SK-N-SH treated with all-trans-retinoic acid at 6 μM for 48 hours (cell line): Measurements from ENCODE around the gene CHRND.

Source experiments
- ARNTL ChIP-seq: fragments of 450-650 bp; formaldehyde crosslinking; IDR thresholded peaks from 2 replicates; pipeline ENCODE4 v1.5.0; 2020; ENCODE audit warnings: low read depth, mild to moderate bottlenecking, moderate library complexity, borderline replicate concordance
- ESRRG ChIP-seq: fragments of 250-450 bp; sonication (Bioruptor Pico); IDR thresholded peaks from 2 replicates; pipeline ENCODE4 v1.6.1; 2021; ENCODE audit warnings: mild to moderate bottlenecking
- RARB ChIP-seq: fragments of 250-450 bp; sonication (Bioruptor Pico); IDR thresholded peaks from 2 replicates; pipeline ENCODE4 v1.8.0; 2021; ENCODE audit warnings: mild to moderate bottlenecking, moderate library complexity
- ZFP3 ChIP-seq: fragments of 250-450 bp; sonication (Bioruptor Pico); IDR thresholded peaks from 2 replicates; pipeline ENCODE4 v1.5.0; 2020; ENCODE audit warnings: mild to moderate bottlenecking, moderate library complexity
- ZNF8 ChIP-seq: fragments of 450-650 bp; formaldehyde crosslinking; IDR thresholded peaks from 2 replicates; pipeline ENCODE4 v1.5.0; 2020; ENCODE audit warnings: mild to moderate bottlenecking, moderate library complexity
- TF ChIP-seq, protein P1 (sequence below): fragments of 250-450 bp; sonication (Bioruptor Pico); IDR thresholded peaks from 2 replicates; pipeline ENCODE4 v1.8.0; 2020; ENCODE audit warnings: mild to moderate bottlenecking, moderate library complexity, borderline replicate concordance

GRCh38 chr2:232492963-232493700 is 32.8 kb upstream of the CHRND start:
- TF ChIP-seq ZFP3 (CRISPR knock-in tag) (no peak), ARNTL (CRISPR knock-in tag) (no peak), ZNF8 (no peak), ESRRG (no peak), RARB (CRISPR knock-in tag) (no peak)
- TF ChIP-seq, protein P1, sequence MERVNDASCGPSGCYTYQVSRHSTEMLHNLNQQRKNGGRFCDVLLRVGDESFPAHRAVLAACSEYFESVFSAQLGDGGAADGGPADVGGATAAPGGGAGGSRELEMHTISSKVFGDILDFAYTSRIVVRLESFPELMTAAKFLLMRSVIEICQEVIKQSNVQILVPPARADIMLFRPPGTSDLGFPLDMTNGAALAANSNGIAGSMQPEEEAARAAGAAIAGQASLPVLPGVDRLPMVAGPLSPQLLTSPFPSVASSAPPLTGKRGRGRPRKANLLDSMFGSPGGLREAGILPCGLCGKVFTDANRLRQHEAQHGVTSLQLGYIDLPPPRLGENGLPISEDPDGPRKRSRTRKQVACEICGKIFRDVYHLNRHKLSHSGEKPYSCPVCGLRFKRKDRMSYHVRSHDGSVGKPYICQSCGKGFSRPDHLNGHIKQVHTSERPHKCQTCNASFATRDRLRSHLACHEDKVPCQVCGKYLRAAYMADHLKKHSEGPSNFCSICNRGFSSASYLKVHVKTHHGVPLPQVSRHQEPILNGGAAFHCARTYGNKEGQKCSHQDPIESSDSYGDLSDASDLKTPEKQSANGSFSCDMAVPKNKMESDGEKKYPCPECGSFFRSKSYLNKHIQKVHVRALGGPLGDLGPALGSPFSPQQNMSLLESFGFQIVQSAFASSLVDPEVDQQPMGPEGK (CRISPR knock-in tag) = no peak
